GM13976 (cell line): ENCODE results near the gene SCNN1G.

Experiments
- DNase-seq: peaks from one replicate; pipeline ENCODE4 v3.0.0; 2012; ENCODE audit warnings: low spot score
- CTCF ChIP-seq: IDR thresholded peaks from 2 replicates; pipeline ENCODE4 v1.5.1; 2012; ENCODE audit warnings: borderline replicate concordance, mild to moderate bottlenecking; ENCODE audit not compliant: insufficient read depth; ENCODE audit errors: extremely low read depth, missing control alignments, control extremely low read depth
- in situ Hi-C: fragments of 300-500 bp; cut with MboI; formaldehyde crosslinking; loops from one replicate; pipeline ENCODE4 v1.12.0; 2022; ENCODE audit warnings: low sequenced_read_pairs, mixed read lengths, inconsistent platforms; ENCODE audit not compliant: unreplicated experiment

The SCNN1G gene

DNA sequence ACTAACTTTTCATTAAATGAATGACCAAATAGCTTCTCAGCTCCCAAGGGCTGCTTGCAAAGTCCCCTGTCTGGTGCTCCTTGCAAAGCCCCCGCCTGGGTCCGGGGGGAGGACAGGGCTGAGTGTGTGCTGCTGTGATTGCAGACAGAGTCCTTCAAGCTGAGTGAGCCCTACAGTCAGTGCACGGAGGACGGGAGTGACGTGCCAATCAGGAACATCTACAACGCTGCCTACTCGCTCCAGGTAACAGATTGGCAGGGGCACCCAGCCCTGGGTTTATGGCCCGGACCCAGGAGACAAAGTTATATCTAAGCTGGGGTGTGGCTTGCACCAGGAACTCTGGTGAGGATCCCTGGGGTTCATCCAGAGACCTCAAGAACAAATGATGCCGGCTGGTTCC lies 27.1 kb downstream of the SCNN1G start:
- DNase-seq: no peak
- in situ Hi-C loops: no loop called here
- no peak for TF ChIP-seq CTCF

DNA sequence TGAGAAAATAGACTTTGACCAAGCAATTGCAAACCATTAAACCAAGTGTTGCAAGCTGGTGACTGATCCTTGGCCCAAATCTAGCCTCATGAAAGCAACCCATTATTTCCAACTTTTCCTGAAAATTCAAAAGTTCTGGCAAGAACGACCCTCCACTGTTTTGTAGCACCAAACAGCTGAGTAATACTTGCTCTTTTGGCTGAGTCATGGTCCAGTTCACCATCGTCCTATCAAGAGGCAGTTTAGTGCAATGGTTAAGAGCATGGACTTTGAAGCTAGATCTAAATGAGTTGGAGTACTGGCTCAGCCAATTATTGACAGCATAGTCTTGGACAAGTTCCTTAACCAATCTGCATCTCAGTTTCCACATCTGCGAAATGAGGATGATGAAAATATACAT lies 31.3 kb downstream of the SCNN1G start:
- in situ Hi-C loops: no loop called here
- no peak for DNase-seq
- TF ChIP-seq CTCF: no peak

- no peak for DNase-seq
- in situ Hi-C loops: no loop called here
- TF ChIP-seq CTCF: no peak
Measured at GRCh38 chr16:23214796-23215195, 32.3 kb downstream of the SCNN1G start.

- in situ Hi-C loops: no loop called here
- TF ChIP-seq CTCF: no peak
- no peak for DNase-seq
Measured at GRCh38 chr16:23215435-23215834, 32.9 kb downstream of the SCNN1G start.

DNA sequence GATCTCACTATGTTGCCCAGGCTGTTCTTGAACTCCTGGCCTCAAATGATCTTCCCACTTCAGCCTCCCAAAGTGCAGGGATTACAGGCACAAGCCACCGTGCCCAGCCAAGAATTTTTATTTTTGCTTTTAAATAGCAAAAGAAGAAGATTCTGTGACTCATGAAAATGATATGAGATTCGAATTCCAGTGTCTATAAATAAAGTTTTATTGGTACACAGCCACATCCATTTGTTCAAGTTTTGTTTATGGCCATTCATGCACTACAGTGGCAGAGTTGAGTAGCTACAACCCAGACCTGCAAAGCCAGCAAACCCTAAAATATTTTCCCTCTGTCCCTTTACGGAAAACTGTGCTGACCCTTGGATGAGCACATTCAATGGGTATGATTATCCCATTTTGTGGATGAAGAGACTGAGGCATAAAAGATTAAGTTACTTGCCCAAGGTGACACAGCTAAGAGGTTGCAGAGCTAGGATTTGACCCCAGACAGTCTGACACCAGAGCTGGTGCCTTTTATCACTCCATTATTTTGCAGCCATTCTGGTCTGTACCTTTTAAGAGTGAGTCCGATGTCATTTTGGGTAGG lies 34.2 kb downstream of the SCNN1G start:
- no peak for DNase-seq
- no peak for TF ChIP-seq CTCF
- in situ Hi-C loops: no loop called here

DNA sequence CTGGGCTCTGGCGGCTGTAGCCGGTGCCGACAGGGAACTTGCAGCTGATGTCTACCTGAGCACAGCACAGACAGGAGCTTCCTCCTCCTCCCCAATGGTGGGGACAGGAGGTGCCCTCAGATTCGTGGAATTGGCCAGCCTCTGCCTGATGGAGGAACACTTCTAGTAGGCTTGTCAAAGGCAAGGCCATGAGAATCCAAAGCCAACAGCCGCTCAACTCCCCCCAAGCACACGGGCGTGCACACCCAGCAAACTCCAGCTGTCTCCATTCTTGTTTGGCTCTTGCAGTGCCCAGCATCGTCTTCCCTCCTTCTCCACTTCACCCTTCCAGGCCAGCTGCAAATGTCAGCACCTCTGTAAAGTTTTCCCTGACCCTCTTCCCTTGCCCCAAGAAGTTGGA lies 35.1 kb downstream of the SCNN1G start:
- in situ Hi-C loops: no loop called here
- DNase-seq: no peak
- no peak for TF ChIP-seq CTCF

DNA sequence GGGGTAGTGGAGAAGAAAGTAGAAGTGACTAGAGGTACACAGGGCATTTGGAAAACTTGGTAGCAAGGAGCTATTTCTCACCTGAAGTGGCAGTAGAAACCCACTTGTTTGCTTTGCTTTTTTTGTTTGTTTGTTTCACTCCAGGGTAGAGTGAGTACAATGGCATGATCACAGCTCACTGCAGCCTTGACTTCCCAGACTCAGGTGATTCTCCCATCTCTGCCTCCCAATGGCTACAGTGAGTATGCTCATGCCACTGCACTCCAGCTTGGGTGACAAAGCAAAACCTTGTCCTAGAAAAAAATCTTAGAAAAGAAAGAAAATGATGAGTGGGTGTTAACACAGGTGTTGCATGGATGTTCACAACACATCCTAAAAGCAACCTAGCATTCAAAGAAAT lies 40.4 kb downstream of the SCNN1G start:
- TF ChIP-seq CTCF: no peak
- no peak for DNase-seq
- in situ Hi-C loops: no loop called here
